ENCODE results near the gene MEOX1. TPM values are rescaled to one million over a fixed set of nuclear protein-coding genes. Genes with fewer than 3 reads are reported as not detected.

MEOX1 gene
- 1 to 10 TPM in 1 of 2 experiments, under 1 TPM in 1; 0.86 to 1.2 TPM for total RNA-seq
- polyA plus RNA-seq, result 5.4 TPM

DNA sequence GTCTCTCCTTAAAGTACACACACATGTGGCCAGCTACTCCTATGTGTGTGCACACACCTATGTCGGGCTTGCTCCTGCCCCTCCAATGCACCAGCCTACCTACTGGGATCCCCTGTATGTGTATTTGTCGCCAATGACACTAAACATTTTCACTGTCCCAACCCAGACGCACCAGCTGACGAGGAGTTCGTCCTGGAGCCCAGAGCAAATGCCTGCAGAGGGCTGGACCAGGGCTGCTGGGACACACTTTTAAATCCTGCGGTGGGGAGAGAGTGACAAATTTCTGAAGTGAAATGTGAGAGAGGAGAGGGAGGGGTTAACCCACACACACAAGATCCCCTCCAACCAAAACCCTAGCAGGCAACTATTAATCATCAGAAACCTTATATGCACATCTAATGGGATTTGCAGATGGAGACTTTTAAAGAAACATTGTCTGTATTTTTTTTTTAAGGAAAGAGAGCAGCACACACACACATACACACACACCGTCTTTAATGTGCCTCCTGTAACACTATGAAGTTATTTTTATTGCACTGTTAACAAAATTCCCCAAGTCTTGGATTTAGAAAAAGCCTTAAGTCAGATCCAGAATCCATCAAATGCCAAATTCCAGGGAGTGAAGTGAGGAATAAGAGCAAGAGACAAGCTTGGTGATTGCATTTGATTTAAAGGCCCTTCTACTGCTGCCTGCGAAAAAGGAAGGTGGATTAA is at the start of gene MEOX1:
Gene MEOX1 (minus strand): TSS at position 224 of the 714 bp plus-strand sequence. CDS start 388 bp downstream, outside the sequence.
- no peaks in the 10 kb centered on the region for H3K36me3 Mint-ChIP-seq
- Histone ChIP-seq H3K4me3 (ENCODE audit: low read length) (peak within 1 kb of the TSS; percentile 39), H3K36me3 (ENCODE audit: insufficient read depth, low read length) (no peaks in the 10 kb centered on the region), H3K27me3 (ENCODE audit: insufficient read depth, low read length, poor library complexity, severe bottlenecking) (no peaks in the 10 kb centered on the region), H3K27ac (ENCODE audit: low read depth, low read length) (no peak within 1 kb of the TSS), H3K9me3 (ENCODE audit: low read length) (no peaks in the 10 kb centered on the region), H3K4me1 (ENCODE audit: insufficient read depth, low read length) (peaks cover 39% of the 10 kb centered on the region)
- H3K27ac Mint-ChIP-seq, result peak within 1 kb of the TSS; percentile 52 to 87 (median 72)
- ChIA-PET POLR2A (no interaction called here), CTCF (interaction anchor here (0.8 to 3.8 kb wide), 2 partner anchors 12 to 199 kb away, joined by 3 to 13 read pairs; no protein-coding TSS in a partner anchor)
- peak within 1 kb of the TSS; percentile 30 to 87 (median 75) for H3K4me3 Mint-ChIP-seq
- peaks cover 25 to 60% (median 46%) of the 10 kb centered on the region in 3 donors for H3K4me1 Mint-ChIP-seq
- DNase-seq, result no peak
- H3K27me3 Mint-ChIP-seq, result peaks cover 0 to 2% of the 10 kb centered on the region in 2 donors
- H3K9me3 Mint-ChIP-seq, result no peaks in the 10 kb centered on the region

DNA sequence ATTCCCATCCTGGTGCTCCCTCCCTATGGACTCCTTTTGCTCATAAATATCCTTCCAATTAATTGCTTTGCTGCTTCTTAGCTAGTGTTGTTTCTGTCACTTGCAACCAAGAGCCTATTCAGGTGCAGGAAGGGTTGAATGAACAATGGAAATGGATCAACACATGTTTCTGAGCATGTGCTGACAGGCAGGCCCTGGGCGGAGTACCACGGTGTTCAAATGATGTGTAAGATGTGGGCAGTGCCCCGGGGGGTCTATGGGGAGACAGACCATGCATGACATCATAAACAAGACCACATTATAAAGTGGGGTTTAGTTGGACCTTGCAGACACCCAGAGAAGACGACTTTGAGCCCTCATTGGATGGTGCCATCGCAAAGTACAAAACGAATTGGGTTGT is 48.4 kb upstream of the MEOX1 start:
- no peak for DNase-seq
- Mint-ChIP-seq H3K36me3 (no peaks in the 10 kb centered on the region), H3K27ac (no peak overlapping the region), H3K4me1 (peaks cover 11 to 15% (median 15%) of the 10 kb centered on the region in 3 donors), H3K9me3 (no peaks in the 10 kb centered on the region), H3K4me3 (no peak overlapping the region), H3K27me3 (peaks cover 30 to 72% of the 10 kb centered on the region in 2 donors)
- H3K27me3 ChIP-seq (ENCODE audit: insufficient read depth, low read length, poor library complexity, severe bottlenecking), result peaks cover 27% of the 10 kb centered on the region
- ChIA-PET CTCF (interaction anchor here (0.7 kb wide), 1 partner anchor 15 kb away, joined by 3 read pairs; no protein-coding TSS in a partner anchor), POLR2A (no interaction called here)
- H3K4me1 ChIP-seq (ENCODE audit: insufficient read depth, low read length), result no peaks in the 10 kb centered on the region
- H3K36me3 ChIP-seq (ENCODE audit: insufficient read depth, low read length), result no peaks in the 10 kb centered on the region
- H3K9me3 ChIP-seq (ENCODE audit: low read length), result no peaks in the 10 kb centered on the region
- no peak overlapping the region for H3K27ac ChIP-seq (ENCODE audit: low read depth, low read length)
- no peak overlapping the region for H3K4me3 ChIP-seq (ENCODE audit: low read length)

DNA sequence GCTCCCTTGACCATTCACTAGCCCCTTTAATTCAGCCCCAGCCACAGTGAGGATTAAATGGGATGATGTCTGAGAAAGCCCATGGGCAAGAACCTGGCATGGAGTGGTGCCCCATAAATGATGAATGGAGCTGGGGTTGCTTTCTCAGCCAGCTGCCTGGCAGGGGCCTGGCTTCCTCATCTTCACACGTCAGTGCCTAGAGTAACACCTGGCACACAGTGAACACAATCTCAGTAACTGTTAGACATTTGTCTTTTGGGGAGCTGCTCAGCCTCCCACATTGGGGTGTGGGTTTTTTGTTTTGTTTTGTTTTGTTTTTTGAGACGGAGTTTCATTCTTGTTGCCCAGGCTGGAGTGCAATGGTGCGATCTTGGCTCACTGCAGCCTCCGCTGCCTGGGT is 47.5 kb upstream of the MEOX1 start:
- CTCF ChIA-PET, result no interaction called here
- POLR2A ChIA-PET, result no interaction called here

DNA sequence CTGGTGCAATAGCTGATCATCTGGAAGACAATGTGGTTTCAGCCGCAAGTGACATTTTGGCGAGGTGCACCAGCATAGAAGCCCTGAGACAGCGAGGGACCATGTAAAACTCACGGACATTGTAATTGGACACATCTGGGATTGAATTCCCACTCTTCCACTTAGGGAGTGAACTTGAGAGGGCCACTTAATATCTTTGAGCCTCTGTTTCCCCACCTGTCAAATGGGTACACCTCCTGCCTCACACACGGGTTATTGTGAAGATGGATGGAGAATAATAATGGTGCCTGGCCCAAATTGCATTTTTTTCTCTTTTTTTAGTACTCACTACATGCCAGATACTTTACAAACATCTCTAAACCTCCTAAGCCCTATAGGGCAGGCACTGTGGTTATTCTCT is 45.5 kb upstream of the MEOX1 start:
- H3K4me1 ChIP-seq (ENCODE audit: insufficient read depth, low read length), result no peaks in the 10 kb centered on the region
- Mint-ChIP-seq H3K36me3 (no peaks in the 10 kb centered on the region), H3K4me3 (no peak overlapping the region), H3K27ac (no peak overlapping the region), H3K27me3 (peaks cover 26 to 50% of the 10 kb centered on the region in 2 donors), H3K9me3 (no peaks in the 10 kb centered on the region), H3K4me1 (peaks cover 4 to 7% (median 6%) of the 10 kb centered on the region in 3 donors)
- H3K9me3 ChIP-seq (ENCODE audit: low read length), result no peaks in the 10 kb centered on the region
- H3K4me3 ChIP-seq (ENCODE audit: low read length), result no peak overlapping the region
- DNase-seq, result no peak
- CTCF ChIA-PET, result interaction anchor here (2.8 kb wide), 1 partner anchor 59 kb away, joined by 14 read pairs; no protein-coding TSS in a partner anchor
- H3K27ac ChIP-seq (ENCODE audit: low read depth, low read length), result no peak overlapping the region
- no peaks in the 10 kb centered on the region for H3K36me3 ChIP-seq (ENCODE audit: insufficient read depth, low read length)
- peaks cover 4% of the 10 kb centered on the region for H3K27me3 ChIP-seq (ENCODE audit: insufficient read depth, low read length, poor library complexity, severe bottlenecking)
- POLR2A ChIA-PET, result interaction anchor here (0.6 kb wide), 1 partner anchor 11 kb away, joined by 5 read pairs; no protein-coding TSS in a partner anchor

More for the DNA sequence above, 47.5 kb upstream of the MEOX1 start:
- Histone ChIP-seq H3K4me3 (ENCODE audit: low read length) (no peak overlapping the region), H3K4me1 (ENCODE audit: insufficient read depth, low read length) (no peaks in the 10 kb centered on the region), H3K27me3 (ENCODE audit: insufficient read depth, low read length, poor library complexity, severe bottlenecking) (peaks cover 22% of the 10 kb centered on the region), H3K27ac (ENCODE audit: low read depth, low read length) (no peak overlapping the region), H3K36me3 (ENCODE audit: insufficient read depth, low read length) (no peaks in the 10 kb centered on the region), H3K9me3 (ENCODE audit: low read length) (no peaks in the 10 kb centered on the region)
- Mint-ChIP-seq H3K4me1 (peaks cover 7 to 11% (median 10%) of the 10 kb centered on the region in 3 donors), H3K27me3 (peaks cover 28 to 67% of the 10 kb centered on the region in 2 donors), H3K27ac (no peak overlapping the region), H3K9me3 (no peaks in the 10 kb centered on the region), H3K36me3 (no peaks in the 10 kb centered on the region), H3K4me3 (peak overlapping the region in 1 of 7 donors; percentile 26)
- DNase-seq, result no peak

DNA sequence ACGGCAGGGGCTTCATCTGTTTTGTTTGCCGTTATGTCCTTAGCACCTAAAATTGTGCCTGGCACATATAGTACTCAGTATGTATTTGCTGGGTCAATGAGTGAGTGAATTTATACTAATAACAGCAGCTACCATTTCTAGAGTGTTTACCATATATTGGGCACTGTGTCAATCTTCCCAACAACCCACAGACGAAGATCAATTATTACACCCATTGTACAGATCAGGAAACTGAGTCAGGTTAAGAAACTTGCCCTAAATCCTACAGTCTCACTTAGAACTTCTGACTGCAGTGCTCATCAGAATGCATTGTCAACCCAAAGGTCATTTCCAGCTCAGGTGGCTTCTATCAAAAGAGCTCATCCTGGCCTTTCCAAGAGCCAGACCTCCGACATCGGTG is 44.5 kb upstream of the MEOX1 start:
- H3K4me1 Mint-ChIP-seq, result peaks cover 8 to 12% (median 10%) of the 10 kb centered on the region in 3 donors
- Histone ChIP-seq H3K27me3 (ENCODE audit: insufficient read depth, low read length, poor library complexity, severe bottlenecking) (no peaks in the 10 kb centered on the region), H3K27ac (ENCODE audit: low read depth, low read length) (no peak overlapping the region), H3K36me3 (ENCODE audit: insufficient read depth, low read length) (no peaks in the 10 kb centered on the region), H3K9me3 (ENCODE audit: low read length) (no peaks in the 10 kb centered on the region), H3K4me1 (ENCODE audit: insufficient read depth, low read length) (peaks cover 5% of the 10 kb centered on the region), H3K4me3 (ENCODE audit: low read length) (no peak overlapping the region)
- no peak overlapping the region for H3K27ac Mint-ChIP-seq
- H3K27me3 Mint-ChIP-seq, result peaks cover 26 to 43% of the 10 kb centered on the region in 2 donors
- H3K9me3 Mint-ChIP-seq, result no peaks in the 10 kb centered on the region
- H3K36me3 Mint-ChIP-seq, result no peaks in the 10 kb centered on the region
- ChIA-PET POLR2A (no interaction called here), CTCF (interaction anchor here (1.3 to 2.8 kb wide), 2 partner anchors 55 to 60 kb away, joined by 3 to 14 read pairs; no protein-coding TSS in a partner anchor)
- no peak overlapping the region for H3K4me3 Mint-ChIP-seq
- DNase-seq, result no peak

DNA sequence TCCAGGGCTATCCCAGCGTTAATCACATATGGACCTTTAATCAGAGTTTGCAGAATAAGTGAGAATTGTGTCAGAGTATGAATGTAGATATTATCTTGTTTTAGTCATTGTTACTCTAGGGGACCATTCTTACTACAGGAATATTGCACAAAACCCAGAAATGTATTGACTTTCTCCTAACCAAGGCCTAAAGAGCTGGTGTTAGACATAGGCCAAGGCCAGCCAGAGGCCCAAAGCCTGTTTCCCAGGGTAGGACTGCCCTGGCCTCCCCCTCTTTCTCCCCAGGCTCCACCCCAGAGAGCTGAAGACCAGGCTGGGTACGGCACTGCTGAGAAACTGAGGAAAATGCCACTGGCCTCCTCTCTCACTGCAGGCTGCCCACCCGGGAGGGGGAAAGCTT is 41.9 kb upstream of the MEOX1 start:
- ChIA-PET POLR2A (no interaction called here), CTCF (interaction anchor here (13.6 kb wide), 1 partner anchor 58 kb away, joined by 335 read pairs; the partner anchor contains the start of gene SOST)
- no peaks in the 10 kb centered on the region for H3K9me3 Mint-ChIP-seq
- no peak overlapping the region for H3K27ac ChIP-seq (ENCODE audit: low read depth, low read length)
- H3K4me1 Mint-ChIP-seq, result peaks cover 21 to 26% (median 22%) of the 10 kb centered on the region in 3 donors
- H3K9me3 ChIP-seq (ENCODE audit: low read length), result no peaks in the 10 kb centered on the region
- DNase-seq, result no peak
- no peaks in the 10 kb centered on the region for H3K36me3 Mint-ChIP-seq
- H3K4me3 Mint-ChIP-seq, result no peak overlapping the region
- H3K4me3 ChIP-seq (ENCODE audit: low read length), result no peak overlapping the region
- H3K4me1 ChIP-seq (ENCODE audit: insufficient read depth, low read length), result peaks cover 10% of the 10 kb centered on the region
- H3K27me3 Mint-ChIP-seq, result peaks cover 19 to 34% of the 10 kb centered on the region in 2 donors
- no peak overlapping the region for H3K27ac Mint-ChIP-seq
- H3K27me3 ChIP-seq (ENCODE audit: insufficient read depth, low read length, poor library complexity, severe bottlenecking), result no peaks in the 10 kb centered on the region
- H3K36me3 ChIP-seq (ENCODE audit: insufficient read depth, low read length), result no peaks in the 10 kb centered on the region

DNA sequence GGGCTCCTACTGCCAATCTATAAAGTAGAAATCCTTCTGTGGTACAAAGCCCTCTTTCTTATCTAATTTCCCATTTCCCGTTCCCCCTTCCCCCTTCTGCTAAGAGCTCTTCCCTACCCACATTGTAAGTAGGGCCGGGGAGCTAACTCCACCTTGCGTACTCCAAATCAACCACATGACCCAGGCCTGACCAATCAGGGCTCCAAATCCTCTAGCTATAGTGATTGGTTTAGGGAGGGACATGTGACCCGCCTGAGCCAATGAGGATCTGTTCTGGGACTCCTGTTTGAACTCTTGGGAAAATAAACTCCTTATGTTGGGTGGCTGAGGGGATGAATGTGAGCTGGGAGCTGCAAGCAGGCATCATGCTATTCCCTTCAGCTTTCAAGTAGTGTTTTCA is 40.9 kb upstream of the MEOX1 start:
- H3K36me3 ChIP-seq (ENCODE audit: insufficient read depth, low read length), result no peaks in the 10 kb centered on the region
- peaks cover 21 to 26% (median 22%) of the 10 kb centered on the region in 3 donors for H3K4me1 Mint-ChIP-seq
- H3K27ac ChIP-seq (ENCODE audit: low read depth, low read length), result no peak overlapping the region
- ChIA-PET POLR2A (no interaction called here), CTCF (interaction anchor here (1.1 to 13.6 kb wide), 2 partner anchors 8 to 59 kb away, joined by 3 to 335 read pairs; partner anchors contain the start of gene SOST)
- no peak for DNase-seq
- H3K4me3 ChIP-seq (ENCODE audit: low read length), result no peak overlapping the region
- peak overlapping the region in 2 of 7 donors; percentile 31 to 39 for H3K4me3 Mint-ChIP-seq
- no peaks in the 10 kb centered on the region for H3K9me3 ChIP-seq (ENCODE audit: low read length)
- H3K4me1 ChIP-seq (ENCODE audit: insufficient read depth, low read length), result peaks cover 10% of the 10 kb centered on the region
- no peaks in the 10 kb centered on the region for H3K36me3 Mint-ChIP-seq
- H3K9me3 Mint-ChIP-seq, result no peaks in the 10 kb centered on the region
- H3K27ac Mint-ChIP-seq, result peak overlapping the region in 2 of 8 donors; percentile 31 to 90
- H3K27me3 ChIP-seq (ENCODE audit: insufficient read depth, low read length, poor library complexity, severe bottlenecking), result no peaks in the 10 kb centered on the region
- peaks cover 24 to 38% of the 10 kb centered on the region in 2 donors for H3K27me3 Mint-ChIP-seq

DNA sequence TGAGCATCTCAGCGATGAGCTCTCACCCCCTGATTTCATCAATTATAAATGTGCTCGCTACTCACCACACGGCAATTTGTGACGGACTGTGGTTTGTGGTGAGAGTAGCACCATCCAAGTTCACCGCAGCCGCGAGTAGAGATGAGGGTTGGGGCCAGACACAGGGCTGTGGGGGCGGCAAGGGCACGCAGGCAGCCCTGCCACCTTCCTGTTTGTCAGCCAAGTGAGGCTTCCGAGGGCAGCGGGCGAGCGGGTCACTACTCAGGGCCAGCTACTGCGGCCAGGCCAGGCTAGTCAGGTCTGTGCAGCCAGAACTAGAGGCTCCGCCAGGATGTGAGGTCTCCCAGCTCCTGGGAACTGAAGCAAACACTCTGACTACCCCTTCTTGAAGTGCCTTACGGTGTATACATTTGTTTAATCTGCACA is 39.6 kb upstream of the MEOX1 start:
- POLR2A ChIA-PET, result interaction anchor here (1.1 kb wide), 1 partner anchor 19 kb away, joined by 3 read pairs; no protein-coding TSS in a partner anchor
- Mint-ChIP-seq H3K4me1 (peaks cover 21 to 26% (median 22%) of the 10 kb centered on the region in 3 donors), H3K4me3 (peak overlapping the region in 5 of 7 donors; percentile 30 to 80 (median 58))

More for the DNA sequence above, 39.6 kb upstream of the MEOX1 start:
- Mint-ChIP-seq H3K27ac (peak overlapping the region in 5 of 8 donors; percentile 21 to 88 (median 59)), H3K36me3 (no peaks in the 10 kb centered on the region), H3K9me3 (no peaks in the 10 kb centered on the region), H3K27me3 (peaks cover 20 to 28% of the 10 kb centered on the region in 2 donors)
- peak in 4 of 5 donors; percentile 9 to 65 (median 37) for DNase-seq
- Histone ChIP-seq H3K27ac (ENCODE audit: low read depth, low read length) (no peak overlapping the region), H3K9me3 (ENCODE audit: low read length) (no peaks in the 10 kb centered on the region), H3K4me3 (ENCODE audit: low read length) (no peak overlapping the region), H3K36me3 (ENCODE audit: insufficient read depth, low read length) (no peaks in the 10 kb centered on the region), H3K27me3 (ENCODE audit: insufficient read depth, low read length, poor library complexity, severe bottlenecking) (no peaks in the 10 kb centered on the region), H3K4me1 (ENCODE audit: insufficient read depth, low read length) (peaks cover 10% of the 10 kb centered on the region)
- CTCF ChIA-PET, result interaction anchor here (0.7 to 13.6 kb wide), 4 partner anchors 12 to 60 kb away, joined by 3 to 335 read pairs (median 4); partner anchors contain the start of gene SOST
